Endothelial cell of umbilical vein (primary cell): Measurements from ENCODE around the gene RTL5.

ENCODE experiments used
- EZH2 ChIP-seq: IDR thresholded peaks from 2 replicates; pipeline ENCODE4 v1.6.1; 2012; ENCODE audit warnings: borderline replicate concordance, low read depth, mild to moderate bottlenecking, moderate library complexity, low read length, inconsistent platforms; ENCODE audit not compliant: severe bottlenecking
- FOS ChIP-seq: IDR thresholded peaks from 2 replicates; pipeline ENCODE4 v1.6.1; 2011; ENCODE audit warnings: mild to moderate bottlenecking, low read length, moderate library complexity, borderline replicate concordance; ENCODE audit not compliant: insufficient read depth
- GATA2 ChIP-seq: IDR thresholded peaks from 2 replicates; pipeline ENCODE4 v1.7.0; 2011; ENCODE audit warnings: low read depth, mild to moderate bottlenecking, moderate library complexity, mixed read lengths, low read length; ENCODE audit not compliant: insufficient read length, insufficient read depth
- JUN ChIP-seq: IDR thresholded peaks from 2 replicates; pipeline ENCODE4 v1.6.1; 2011; ENCODE audit warnings: borderline replicate concordance, low read depth; ENCODE audit not compliant: insufficient read length, insufficient read depth
- MYC ChIP-seq: IDR thresholded peaks from one replicate; pipeline ENCODE4 v1.6.1; 2011; ENCODE audit warnings: mild to moderate bottlenecking, low read depth, low read length
- POLR2A ChIP-seq: IDR thresholded peaks from 2 replicates; pipeline ENCODE4 v1.6.1; 2012; ENCODE audit warnings: low read depth, mild to moderate bottlenecking, control low read depth, low read length
- POLR2AphosphoS5 ChIP-seq: IDR thresholded peaks from 2 replicates; pipeline ENCODE4 v1.6.1; 2012; ENCODE audit warnings: low read depth, mild to moderate bottlenecking, control low read depth, low read length, moderate library complexity; ENCODE audit not compliant: insufficient read depth
- TF ChIP-seq, protein P1 (sequence below), 2 donors: IDR thresholded peaks; 1 replicate in 1 of 2; 2 replicates in 1 of 2; pipeline ENCODE4 v1.5.1; 2011; ENCODE audit warnings: low read length in 2 of 2, mild to moderate bottlenecking in 2 of 2, moderate library complexity in 2 of 2, control low read depth in 1 of 2, inconsistent platforms in 1 of 2, low read depth in 1 of 2; ENCODE audit not compliant: insufficient read depth in 1 of 2; ENCODE audit errors: extremely low read depth in 1 of 2
- TF ChIP-seq, protein P2 (sequence below): IDR thresholded peaks from 2 replicates; pipeline ENCODE4 v1.6.1; 2011; ENCODE audit not compliant: insufficient read depth, insufficient read length

DNA sequence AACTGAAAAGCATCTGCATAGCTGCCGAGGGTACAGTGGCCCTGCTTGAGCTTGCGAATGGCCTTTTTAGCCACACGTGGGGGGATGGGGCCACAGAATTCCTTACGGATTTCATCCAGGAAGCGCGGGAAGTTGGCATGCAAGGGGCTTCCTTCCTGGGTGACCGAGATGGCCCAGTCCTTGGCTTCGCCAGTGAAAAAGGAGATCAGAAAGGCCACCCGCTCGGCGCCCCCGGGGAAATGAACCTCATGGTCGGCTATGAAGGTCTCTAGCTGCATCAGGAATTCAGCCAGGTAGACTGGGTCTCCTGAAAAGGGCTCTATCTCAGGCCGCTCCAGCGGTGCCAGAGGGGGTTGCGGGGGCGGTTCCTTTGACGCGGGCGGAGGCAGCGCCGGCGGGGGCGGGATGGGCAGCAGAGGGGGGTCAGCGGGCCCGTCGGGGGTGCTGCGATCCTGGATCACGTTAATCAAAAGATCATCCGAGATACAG is 909 bp downstream of the RTL5 start:
- TF ChIP-seq EZH2 (no peak), POLR2A (no peak), POLR2AphosphoS5 (no peak), FOS (no peak), JUN (no peak), GATA2 (no peak), MYC (no peak)
- TF ChIP-seq, protein P1, sequence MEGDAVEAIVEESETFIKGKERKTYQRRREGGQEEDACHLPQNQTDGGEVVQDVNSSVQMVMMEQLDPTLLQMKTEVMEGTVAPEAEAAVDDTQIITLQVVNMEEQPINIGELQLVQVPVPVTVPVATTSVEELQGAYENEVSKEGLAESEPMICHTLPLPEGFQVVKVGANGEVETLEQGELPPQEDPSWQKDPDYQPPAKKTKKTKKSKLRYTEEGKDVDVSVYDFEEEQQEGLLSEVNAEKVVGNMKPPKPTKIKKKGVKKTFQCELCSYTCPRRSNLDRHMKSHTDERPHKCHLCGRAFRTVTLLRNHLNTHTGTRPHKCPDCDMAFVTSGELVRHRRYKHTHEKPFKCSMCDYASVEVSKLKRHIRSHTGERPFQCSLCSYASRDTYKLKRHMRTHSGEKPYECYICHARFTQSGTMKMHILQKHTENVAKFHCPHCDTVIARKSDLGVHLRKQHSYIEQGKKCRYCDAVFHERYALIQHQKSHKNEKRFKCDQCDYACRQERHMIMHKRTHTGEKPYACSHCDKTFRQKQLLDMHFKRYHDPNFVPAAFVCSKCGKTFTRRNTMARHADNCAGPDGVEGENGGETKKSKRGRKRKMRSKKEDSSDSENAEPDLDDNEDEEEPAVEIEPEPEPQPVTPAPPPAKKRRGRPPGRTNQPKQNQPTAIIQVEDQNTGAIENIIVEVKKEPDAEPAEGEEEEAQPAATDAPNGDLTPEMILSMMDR (IDR thresholded peaks at IDR 0.05; ENCODE audit: extremely low read depth in 1 of 2, insufficient read depth in 1 of 2, low read depth in 1 of 2, low read length in 2 of 2) = no peak
- TF ChIP-seq, protein P2, sequence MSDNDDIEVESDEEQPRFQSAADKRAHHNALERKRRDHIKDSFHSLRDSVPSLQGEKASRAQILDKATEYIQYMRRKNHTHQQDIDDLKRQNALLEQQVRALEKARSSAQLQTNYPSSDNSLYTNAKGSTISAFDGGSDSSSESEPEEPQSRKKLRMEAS = no peak
